ENCODE results near the gene HMCN1.

HMCN1 gene

DNA sequence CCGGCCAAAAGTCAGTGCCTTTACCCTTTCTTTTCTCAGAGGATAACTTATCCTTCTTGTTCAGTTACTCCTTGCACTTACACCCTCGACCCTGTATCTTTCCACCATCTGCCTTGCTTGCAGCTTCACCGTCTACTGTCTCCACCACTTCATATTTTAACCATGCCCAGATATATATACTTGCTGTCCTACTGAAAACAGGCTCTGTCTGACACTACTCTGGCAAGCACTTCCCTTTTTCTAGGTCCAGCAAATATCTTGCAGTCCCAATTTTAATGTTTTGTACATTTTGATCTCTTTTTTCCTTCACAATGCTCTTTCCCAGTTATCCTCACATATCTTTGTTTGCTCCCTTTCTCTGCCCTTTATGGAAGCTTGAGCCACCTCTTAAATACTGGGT, 332.2 kb downstream of the HMCN1 start:
- DNase-seq (ENCODE audit: low spot score) (no peak), FAIRE-seq (no peak)

DNA sequence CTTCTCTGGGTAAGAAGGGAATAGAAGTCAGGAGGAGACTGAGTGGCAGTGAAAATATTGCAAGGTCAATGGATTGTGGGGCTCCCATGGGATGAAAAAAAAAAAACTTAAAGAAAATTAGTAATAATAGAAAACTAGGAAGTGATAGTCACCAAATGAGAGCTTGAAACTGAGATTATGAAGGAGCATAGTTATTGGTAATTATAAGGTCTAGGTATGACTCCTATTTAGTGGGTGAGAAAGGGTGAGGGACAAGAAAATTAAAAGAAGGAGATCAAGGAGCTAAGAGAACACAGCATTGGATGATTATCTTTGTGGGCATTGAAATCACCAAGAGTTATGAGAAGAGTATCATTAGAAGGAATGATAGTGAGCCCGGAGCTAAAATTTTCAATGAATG, 339.5 kb downstream of the HMCN1 start:
- no peak for DNase-seq (ENCODE audit: low spot score)
- FAIRE-seq: no peak

DNA sequence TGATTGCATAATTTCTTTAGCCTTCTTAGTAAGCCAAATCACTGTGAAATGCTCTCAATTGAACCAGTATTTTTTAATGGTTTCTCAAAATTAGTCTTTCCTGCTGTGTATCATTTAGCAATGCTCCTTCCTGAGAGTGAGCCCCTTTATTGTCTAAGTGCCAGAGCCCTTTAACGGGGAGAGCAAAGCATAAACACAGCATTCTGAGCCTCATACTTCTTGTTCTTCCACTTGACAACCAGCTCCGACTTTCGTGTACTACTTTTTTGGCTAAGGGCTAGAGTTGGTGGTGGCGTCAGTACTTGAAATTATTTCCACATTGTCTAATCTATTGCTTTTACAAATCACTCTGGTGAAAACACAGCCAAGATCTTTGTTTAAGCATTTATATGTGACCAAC, 341.8 kb downstream of the HMCN1 start:
- DNase-seq (ENCODE audit: low spot score) (no peak), FAIRE-seq (no peak)

DNA sequence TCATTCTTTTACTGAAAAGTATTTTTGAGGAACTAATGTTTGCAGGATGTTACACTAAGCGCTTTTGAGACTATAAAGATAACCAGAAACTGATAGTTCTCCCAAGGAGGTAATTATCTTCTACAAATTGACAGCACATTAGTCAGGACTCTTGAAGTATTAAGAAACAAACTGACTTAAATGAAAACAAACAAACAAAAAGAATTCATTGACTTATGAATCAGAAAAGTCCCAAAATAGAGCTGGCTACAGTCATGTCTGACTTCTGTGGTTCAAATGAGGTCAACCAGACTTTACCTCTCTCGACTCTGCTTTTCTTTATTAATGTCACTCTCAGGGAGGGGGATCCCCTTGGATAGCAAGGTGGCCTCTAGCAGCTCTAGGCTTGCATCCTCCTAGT, 344.1 kb downstream of the HMCN1 start:
- no peak for DNase-seq (ENCODE audit: low spot score)
- FAIRE-seq: no peak

DNA sequence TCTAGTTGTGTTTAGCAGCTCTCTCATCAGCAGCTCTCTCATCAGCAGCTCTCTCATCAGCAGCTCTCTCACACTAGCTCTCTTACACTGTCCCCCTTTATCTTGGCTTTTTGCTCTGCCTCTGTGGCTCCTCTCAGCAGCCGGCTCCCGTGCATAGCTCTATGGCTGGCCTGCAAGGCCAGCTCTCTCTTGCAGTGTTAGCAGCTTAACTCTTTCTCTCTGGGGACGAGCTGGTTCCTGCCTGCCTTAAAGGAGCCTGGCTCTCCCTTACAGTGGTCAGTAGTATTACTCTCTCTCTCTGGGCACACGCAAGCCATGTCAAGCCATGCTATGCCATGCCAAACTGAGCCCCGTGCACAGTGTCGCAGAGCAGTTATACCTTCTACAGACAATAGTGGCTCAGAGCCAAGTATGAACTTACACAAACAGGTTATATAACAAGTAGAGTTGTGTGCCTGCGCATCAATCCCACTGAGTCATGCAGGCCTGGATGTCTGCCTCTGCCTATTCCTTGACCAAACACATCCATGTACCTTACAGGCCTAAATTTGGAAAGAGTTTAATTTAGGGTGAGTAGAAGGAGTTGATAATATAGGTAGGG, 345.0 kb downstream of the HMCN1 start:
- DNase-seq (ENCODE audit: low spot score) (no peak), FAIRE-seq (no peak)

DNA sequence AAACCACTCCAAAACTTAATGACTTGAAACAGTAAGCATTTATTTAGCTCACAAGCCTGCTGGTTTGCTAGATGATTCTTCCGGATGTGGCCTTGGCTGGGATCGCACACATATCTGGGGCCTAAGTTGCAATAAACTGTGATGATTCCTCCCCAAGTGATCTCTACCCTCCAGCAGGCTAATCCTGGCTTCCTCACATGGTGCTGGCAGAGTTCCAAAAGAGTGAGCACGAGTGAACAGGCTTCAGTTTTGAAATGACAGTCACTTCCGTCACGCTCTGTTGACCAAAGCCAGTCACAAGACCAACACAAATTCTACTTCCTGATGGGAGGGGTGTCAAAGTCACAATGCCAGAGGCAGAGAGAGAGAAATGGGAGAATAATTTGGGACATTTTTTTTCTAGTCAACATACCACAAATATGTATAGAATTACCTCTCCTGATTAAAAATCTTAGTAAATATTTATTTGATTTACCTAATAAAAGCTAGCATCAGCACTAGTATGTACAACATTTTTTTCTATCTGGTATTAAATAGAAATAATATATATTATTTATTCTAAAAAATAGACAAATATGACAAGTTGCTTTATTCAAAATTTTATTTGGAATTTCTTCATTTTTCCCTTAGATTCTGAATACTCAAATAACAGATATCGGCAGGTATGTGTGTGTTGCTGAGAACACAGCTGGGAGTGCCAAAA, 348.2 kb downstream of the HMCN1 start:
- FAIRE-seq (peak; percentile 17), DNase-seq (ENCODE audit: low spot score) (peak; percentile 64)

DNA sequence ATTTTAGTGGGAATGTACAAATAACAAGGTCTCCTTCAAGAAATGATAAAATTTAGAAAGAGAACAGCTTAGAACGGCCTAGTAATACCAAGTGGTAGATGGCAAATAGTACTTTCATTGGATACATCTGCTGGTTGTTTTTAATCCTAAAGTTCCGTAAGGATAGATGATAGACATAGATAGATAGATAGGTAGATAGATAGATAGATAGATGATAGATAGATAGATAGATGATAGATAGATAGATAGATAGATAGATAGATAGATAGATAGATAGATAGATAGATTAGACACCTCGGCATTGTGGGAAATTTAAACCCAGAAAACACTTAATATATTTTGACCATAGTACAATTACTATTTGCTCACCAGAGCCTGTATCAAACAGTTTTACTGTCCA, 352.4 kb downstream of the HMCN1 start:
- FAIRE-seq (no peak), DNase-seq (ENCODE audit: low spot score) (no peak)

DNA sequence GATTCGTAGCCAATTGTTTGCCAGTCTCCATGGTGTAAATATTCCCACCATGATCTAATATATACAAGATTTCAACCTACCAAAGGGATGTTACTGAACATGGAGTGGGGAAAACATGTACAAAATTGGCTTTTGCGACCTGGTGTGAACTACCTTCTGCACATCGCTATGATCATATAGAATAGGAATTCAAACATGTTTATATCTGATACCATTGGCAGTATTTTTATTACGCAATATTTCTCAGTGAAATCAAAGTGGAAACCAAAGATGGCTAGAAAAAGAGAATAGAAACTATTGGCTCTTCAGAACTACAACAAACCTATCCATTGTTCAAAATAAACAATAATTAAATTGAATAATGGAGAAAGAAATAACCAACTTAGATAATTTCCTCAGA, 355.7 kb downstream of the HMCN1 start:
- FAIRE-seq: no peak

DNA sequence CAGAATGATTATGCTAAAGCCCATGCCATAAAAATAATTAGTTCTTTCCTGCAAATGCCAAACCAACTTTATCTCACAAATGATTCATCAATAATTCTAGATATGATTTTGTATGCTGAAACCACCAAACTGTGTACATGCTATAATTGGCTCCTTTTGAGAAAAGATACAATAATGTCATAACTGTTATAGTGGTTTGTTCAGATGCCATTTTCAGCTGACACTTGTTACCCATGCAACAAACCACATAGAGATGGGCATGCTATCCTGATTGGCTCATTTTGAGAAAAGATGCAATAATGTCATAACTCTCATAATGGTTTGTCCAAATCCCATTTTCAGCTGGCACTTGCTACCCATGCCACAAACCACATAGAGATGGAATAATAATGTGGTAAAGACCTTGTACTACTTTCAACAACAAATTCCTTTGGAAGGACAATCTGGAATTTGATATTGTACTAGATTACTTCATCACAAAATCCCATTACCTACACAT, 357.1 kb downstream of the HMCN1 start:
- FAIRE-seq: no peak

More for the DNA sequence above, 355.7 kb downstream of the HMCN1 start:
- DNase-seq (ENCODE audit: low spot score): no peak

DNA sequence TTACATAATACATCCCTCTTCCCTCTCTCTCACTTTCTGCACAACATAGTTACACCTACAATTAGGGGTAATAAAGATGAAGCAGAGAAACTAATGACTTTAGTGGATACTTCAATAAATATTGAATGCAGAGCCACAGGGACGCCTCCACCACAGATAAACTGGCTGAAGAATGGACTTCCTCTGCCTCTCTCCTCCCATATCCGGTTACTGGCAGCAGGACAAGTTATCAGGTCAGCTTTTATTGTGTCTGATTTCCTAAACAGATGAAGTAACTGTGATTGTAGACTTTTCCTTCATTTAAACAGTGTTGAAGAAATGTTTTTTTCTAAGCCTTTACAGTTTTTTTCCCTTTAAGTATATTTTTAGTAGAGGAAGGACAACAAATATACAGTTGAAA, 359.2 kb downstream of the HMCN1 start:
- FAIRE-seq (no peak), DNase-seq (ENCODE audit: low spot score) (no peak)

More for the DNA sequence above, 357.1 kb downstream of the HMCN1 start:
- DNase-seq (ENCODE audit: low spot score): no peak

DNA sequence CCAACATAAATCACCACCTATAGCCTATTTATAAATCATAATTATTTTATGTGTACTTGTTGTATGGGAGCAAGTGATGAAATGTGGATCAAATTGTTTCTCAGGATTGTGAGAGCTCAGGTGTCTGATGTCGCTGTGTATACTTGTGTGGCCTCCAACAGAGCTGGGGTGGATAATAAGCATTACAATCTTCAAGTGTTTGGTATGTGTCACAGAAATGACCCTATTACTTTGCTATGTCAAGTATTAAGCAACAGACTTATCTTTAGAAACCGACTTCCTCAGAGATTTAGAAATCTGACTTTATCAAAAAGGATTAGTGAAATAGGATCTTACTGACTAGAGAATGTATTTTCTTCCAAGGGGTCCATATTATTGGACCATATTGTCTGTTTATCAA, 360.0 kb downstream of the HMCN1 start:
- FAIRE-seq: no peak
- DNase-seq (ENCODE audit: low spot score): no peak

DNA sequence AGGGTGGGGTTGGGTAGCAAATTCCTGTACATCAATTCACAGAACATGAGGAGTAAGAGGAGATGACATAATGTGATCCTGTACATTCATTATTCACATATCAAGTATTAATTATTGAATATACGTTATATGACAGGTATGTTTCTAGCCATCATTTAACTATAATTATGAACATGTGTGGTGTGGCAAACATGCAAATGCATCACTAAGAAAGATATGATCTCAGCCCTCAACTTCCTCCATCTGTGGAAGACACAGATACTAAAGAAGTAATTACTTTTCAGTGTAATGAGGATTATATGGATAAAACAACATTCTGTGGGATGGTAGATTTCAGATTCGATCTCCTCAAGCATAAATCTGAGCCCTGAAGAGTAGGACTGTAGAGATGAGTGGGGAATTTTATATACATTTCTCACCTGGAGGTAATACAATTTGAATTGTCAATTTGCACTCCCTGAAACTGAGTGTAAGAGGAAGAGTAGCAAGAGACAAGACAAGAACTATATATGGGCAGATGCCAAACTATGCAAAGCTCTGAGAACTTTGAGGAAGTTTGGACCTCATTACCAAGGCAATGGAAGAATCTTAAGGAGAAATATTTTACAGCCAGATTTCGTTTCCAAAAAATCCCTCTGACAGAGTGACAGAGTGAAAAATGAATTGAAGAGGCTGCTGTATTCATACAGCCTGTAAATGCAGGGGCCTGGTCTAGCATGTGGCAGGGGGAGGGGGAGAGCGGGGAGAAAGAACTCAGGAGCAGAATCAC, 365.3 kb downstream of the HMCN1 start:
- no peak for DNase-seq (ENCODE audit: low spot score)
- FAIRE-seq: no peak

DNA sequence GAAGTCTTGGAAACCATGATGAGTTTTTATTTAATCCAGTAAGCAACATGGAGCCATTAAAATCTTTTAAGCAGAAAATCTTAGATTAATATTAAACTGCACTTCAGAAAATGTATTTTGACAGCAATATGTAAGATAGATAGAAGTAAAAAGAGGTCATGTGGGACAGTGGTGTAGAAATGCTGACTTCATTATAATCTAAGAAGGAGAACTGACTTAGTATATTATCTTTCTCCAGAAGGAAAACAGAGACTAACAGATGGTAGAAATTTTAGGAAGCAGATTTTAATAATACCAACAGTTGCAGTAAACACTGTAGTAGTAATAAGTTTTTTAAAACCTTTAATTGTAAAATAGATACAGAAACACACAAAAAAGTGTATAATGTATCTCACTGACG, 367.9 kb downstream of the HMCN1 start:
- DNase-seq (ENCODE audit: low spot score) (no peak), FAIRE-seq (no peak)

DNA sequence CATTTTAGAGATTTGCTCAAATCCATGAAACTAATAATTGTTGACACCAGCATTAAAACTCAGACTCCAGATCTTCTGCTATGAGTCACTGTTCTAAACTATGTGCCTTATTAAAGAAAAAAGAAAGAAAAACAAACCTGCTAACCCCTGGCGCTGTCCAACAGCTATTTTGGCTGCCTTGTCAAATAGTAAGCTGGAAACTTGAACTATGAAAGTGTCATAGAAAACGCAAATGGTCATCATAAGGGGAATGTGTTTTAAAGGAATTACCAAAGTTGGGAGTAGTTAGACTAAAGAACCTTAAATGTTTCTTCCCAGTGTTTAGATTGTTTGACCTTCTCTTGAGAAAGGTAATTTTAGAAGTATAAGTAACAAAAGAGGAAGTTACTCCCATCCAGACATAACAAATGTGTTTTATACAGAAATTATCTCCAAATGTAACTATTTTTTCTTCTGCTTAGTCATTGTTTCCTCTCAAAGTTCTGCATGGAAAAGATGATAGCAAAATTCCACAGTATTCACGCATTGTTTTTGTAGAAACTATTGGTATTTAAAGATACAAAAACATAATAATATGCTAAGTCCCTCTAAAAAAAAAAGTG, 368.5 kb downstream of the HMCN1 start:
- FAIRE-seq (no peak), DNase-seq (ENCODE audit: low spot score) (peak; percentile 23)

DNA sequence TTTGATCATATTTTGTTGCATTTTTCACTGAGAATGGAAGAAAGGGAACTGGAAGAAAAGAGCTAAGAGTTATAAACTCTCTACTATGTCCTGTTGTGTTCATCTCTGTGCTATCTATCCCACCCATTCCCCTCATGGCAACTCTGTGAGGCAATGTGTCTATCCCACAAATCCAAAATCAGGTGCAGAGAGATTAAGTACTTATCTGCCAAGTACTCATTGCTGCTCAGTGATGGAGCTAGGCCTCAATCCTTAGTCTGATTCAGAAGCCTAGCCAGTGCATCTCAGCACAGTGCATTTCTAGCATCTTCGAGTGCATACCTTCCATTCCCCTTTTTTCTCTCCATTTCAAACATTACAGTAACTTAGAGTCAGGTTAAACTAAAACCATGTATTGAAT, 370.3 kb downstream of the HMCN1 start:
- no peak for DNase-seq (ENCODE audit: low spot score)
- FAIRE-seq: no peak

DNA sequence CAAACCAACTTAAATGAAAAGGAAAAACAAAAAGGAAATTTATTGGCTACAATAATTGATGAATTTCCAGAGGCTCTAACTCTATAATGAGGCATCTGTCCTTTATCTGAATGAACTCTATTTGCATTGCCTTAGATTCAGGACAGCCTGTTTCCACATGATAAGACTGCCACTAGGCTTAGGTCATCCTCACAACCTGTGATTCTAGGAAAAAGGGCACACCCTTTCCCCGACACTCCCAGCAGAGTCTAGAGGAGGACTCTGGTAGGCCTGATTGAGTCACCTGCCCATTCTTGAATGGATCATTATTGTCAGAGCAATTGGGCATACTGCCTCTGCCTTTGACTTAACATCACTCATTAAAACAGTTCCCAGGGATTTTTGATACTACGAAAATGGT, 378.1 kb downstream of the HMCN1 start:
- no peak for DNase-seq (ENCODE audit: low spot score)
- FAIRE-seq: no peak

DNA sequence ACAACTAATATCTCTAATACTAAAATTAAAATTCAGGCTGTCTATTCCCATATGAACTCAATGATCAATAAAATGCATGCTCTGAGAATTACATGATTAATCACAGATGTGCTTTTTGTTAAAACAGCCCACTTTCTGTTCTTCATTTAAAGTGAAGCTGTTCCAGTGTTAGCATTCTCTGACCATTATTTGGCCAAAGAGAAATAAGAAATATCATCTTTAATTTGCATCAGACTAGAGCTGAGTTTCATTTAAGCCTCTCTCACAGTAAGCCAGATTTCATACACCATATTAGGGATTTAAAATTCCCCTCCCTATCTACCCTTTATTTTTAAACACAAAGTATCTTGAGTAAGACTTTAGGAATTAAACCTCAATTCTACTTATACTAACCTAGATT, 379.3 kb downstream of the HMCN1 start:
- no peak for DNase-seq (ENCODE audit: low spot score)
- no peak for FAIRE-seq

DNA sequence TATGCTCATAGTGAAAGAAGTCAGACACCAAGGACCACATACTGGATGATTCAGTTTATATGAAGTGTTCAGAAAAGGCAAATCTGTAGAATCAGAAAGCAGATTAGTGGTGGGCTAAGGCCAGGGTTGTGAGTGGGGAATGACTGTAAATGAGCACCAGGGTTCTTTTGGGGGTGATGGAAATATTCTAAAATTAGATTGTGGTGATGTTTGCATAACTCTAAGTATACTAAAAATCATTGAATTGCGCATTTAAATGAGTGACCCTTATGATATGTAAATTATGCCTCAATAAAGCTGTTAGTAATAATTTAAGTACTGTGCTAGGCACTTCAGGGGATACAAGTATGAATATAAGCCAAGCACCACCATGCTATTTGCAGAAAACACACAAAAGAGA, 384.5 kb downstream of the HMCN1 start:
- no peak for DNase-seq (ENCODE audit: low spot score)
- FAIRE-seq: no peak

DNA sequence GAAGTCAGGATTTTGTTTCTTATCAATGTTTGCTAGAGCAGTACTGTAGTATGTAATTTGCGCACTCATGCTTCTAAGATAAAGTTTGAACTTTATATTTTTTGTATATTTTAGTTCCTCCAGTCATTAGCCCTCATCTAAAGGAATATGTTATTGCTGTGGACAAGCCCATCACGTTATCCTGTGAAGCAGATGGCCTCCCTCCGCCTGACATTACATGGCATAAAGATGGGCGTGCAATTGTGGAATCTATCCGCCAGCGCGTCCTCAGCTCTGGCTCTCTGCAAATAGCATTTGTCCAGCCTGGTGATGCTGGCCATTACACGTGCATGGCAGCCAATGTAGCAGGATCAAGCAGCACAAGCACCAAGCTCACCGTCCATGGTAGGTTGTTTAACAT, 388.6 kb downstream of the HMCN1 start:
- FAIRE-seq: no peak
- no peak for DNase-seq (ENCODE audit: low spot score)

DNA sequence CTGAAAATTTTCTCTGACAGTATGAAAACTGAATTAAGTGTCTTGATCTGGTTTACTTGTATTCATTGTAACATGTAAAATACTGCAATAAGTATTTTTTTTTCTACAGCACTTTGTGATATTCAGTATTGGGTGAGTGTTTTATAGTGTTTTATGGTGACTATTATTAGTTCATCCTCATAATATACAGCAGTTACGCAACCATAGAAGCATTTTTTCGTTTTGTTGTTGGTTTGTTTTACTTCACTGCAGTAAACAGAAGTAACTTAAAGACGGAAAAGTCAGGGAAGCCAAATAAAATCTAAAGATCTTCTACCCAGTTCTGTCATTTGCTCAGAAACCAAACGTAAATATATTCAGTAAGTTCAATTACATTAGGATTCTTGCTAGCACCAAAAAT, 390.8 kb downstream of the HMCN1 start:
- no peak for FAIRE-seq
- DNase-seq (ENCODE audit: low spot score): no peak

DNA sequence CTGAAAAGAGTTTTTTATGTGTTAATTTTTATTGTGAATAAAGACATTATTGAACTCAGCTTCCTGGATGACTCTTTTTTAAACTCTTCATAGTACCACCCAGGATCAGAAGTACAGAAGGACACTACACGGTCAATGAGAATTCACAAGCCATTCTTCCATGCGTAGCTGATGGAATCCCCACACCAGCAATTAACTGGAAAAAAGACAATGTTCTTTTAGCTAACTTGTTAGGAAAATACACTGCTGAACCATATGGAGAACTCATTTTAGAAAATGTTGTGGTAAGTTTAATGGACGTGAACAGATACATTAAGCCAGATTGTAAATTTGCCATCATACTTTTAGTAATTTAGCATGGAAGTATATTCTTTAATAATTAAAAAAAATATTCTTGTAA, 391.3 kb downstream of the HMCN1 start:
- DNase-seq (ENCODE audit: low spot score) (no peak), FAIRE-seq (no peak)

DNA sequence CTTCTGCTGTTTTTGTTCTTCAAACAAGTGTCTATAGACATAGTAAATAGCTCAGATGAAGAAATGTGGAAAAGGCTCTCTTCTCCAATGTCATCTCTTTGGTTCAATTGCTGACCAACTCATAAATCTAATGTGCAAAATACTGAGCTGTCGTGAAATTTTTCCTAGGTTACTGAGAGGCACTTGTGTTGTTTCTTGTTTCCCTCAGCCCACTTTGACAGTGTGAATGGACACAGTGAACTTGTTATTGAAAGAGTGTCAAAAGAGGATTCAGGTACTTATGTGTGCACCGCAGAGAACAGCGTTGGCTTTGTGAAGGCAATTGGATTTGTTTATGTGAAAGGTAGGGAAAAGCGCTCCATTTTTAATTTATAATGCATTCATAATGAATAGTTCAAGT, 395.6 kb downstream of the HMCN1 start:
- FAIRE-seq (no peak), DNase-seq (ENCODE audit: low spot score) (no peak)

All from urothelium cell line (cell line).